HCT116 (cell line): ENCODE data around the gene SAT1.

ENCODE experiments used
- CEBPB ChIP-seq: IDR thresholded peaks from 2 replicates; pipeline ENCODE4 v1.6.1; 2012; ENCODE audit warnings: low read depth
- EGR1 ChIP-seq: IDR thresholded peaks from 2 replicates; pipeline ENCODE4 v1.6.1; 2012; ENCODE audit warnings: low read depth
- EZH2 ChIP-seq: fragments of 200-600 bp; sonication (generic); IDR thresholded peaks from 2 replicates; pipeline ENCODE4 v1.6.1; 2017; ENCODE audit warnings: antibody characterized with exemption, mixed run types
- POLR2A ChIP-seq: IDR thresholded peaks from 2 replicates; pipeline ENCODE4 v1.7.0; 2011; ENCODE audit warnings: borderline replicate concordance; ENCODE audit not compliant: insufficient read depth, insufficient read length; ENCODE audit errors: extremely low read depth
- POLR2AphosphoS5 ChIP-seq: IDR thresholded peaks from 2 replicates; pipeline ENCODE4 v1.6.1; 2011; ENCODE audit warnings: mild to moderate bottlenecking, low read depth, low read length, moderate library complexity
- RAD21 ChIP-seq: IDR thresholded peaks from 2 replicates; pipeline ENCODE4 v1.6.1; 2012; ENCODE audit warnings: low read depth, mild to moderate bottlenecking
- SIN3A ChIP-seq: IDR thresholded peaks from 2 replicates; pipeline ENCODE4 v1.6.1; 2012; ENCODE audit warnings: low read depth
- YY1 ChIP-seq: IDR thresholded peaks from 2 replicates; pipeline ENCODE4 v1.6.1; 2011; ENCODE audit warnings: low read length, low read depth, moderate library complexity, mild to moderate bottlenecking; ENCODE audit not compliant: insufficient replicate concordance; ENCODE audit errors: extremely low read depth
- ZFX ChIP-seq: fragments of 450-650 bp; IDR thresholded peaks from 2 replicates; pipeline ENCODE4 v1.6.1; 2017
- ZNF274 ChIP-seq: fragments of 200-500 bp; sonication (Bioruptor generic); IDR thresholded peaks from 2 replicates; pipeline ENCODE4 v1.6.1; 2014; ENCODE audit warnings: mild to moderate bottlenecking, low read depth, low read length, inconsistent platforms
- TF ChIP-seq, protein P1 (sequence below), 3 experiments: fragments of 200-600 bp in 1 of 3; sonication (generic) in 1 of 3; IDR thresholded peaks in 2 of 3; conservative IDR thresholded peaks in 1 of 3; 2 replicates each; pipeline ENCODE4 v1.5.1; 2012 to 2017; ENCODE audit warnings: low read depth in 2 of 3, low read length in 2 of 3, antibody characterized with exemption in 1 of 3, borderline replicate concordance in 1 of 3, control low read depth in 1 of 3, mild to moderate bottlenecking in 1 of 3, mixed read lengths in 1 of 3, mixed run types in 1 of 3, moderate library complexity in 1 of 3; ENCODE audit not compliant: insufficient read depth in 1 of 3
- TF ChIP-seq, protein P2 (sequence below): IDR thresholded peaks from 2 replicates; pipeline ENCODE4 v1.6.1; 2012

DNA sequence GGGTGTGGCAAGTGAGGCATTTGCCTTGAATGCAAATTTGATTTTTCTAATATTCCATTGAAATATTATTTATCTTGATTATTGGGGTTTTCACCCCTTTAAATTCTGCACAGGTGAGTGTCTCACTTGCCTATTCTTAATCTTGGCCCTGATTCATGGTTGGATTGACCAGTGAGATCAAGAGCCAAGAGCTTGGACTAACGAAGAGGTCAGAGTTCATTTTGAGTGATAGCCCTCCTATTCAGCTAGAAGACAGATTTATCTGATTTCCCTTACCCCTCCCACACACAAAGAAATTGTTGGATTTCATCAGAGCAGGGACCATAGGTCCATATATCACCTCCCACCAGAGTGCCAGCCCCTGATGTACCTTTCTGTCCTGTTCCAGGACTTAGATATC, 28.3 kb upstream of the SAT1 start:
- TF ChIP-seq CEBPB (no peak), POLR2A (no peak), RAD21 (no peak), POLR2AphosphoS5 (no peak), ZNF274 (no peak), EZH2 (no peak), ZFX (no peak), YY1 (no peak), EGR1 (no peak), SIN3A (no peak)
- TF ChIP-seq, protein P1, sequence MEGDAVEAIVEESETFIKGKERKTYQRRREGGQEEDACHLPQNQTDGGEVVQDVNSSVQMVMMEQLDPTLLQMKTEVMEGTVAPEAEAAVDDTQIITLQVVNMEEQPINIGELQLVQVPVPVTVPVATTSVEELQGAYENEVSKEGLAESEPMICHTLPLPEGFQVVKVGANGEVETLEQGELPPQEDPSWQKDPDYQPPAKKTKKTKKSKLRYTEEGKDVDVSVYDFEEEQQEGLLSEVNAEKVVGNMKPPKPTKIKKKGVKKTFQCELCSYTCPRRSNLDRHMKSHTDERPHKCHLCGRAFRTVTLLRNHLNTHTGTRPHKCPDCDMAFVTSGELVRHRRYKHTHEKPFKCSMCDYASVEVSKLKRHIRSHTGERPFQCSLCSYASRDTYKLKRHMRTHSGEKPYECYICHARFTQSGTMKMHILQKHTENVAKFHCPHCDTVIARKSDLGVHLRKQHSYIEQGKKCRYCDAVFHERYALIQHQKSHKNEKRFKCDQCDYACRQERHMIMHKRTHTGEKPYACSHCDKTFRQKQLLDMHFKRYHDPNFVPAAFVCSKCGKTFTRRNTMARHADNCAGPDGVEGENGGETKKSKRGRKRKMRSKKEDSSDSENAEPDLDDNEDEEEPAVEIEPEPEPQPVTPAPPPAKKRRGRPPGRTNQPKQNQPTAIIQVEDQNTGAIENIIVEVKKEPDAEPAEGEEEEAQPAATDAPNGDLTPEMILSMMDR (IDR thresholded peaks at IDR 0.05 in 2 of 3, conservative IDR thresholded peaks at IDR 0.05 in 1 of 3; ENCODE audit: borderline replicate concordance in 1 of 3, insufficient read depth in 1 of 3, low read depth in 2 of 3, low read length in 2 of 3), result no peak
- TF ChIP-seq, protein P2, sequence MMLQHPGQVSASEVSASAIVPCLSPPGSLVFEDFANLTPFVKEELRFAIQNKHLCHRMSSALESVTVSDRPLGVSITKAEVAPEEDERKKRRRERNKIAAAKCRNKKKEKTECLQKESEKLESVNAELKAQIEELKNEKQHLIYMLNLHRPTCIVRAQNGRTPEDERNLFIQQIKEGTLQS, result no peak
